Stimulated activated CD8-positive, alpha-beta memory T cell treated with anti-CD3 and anti-CD28 coated beads, Interleukin-4, amount 100 ng/mL, for 48 hours (primary cell): ENCODE results near the gene TUT1.

Experiments used
- DNase-seq: peaks from one replicate; pipeline ENCODE4 v3.0.0-alpha.2; 2020

Gene TUT1

GRCh38 chr11:62539238-62539925, 51.9 kb downstream of the TUT1 start:
- peak; percentile 77 for DNase-seq

- no peak for DNase-seq
Measured at GRCh38 chr11:62538470-62539237, 52.7 kb downstream of the TUT1 start.

- DNase-seq = no peak
Measured at GRCh38 chr11:62536301-62536957, 54.9 kb downstream of the TUT1 start.

GRCh38 chr11:62535802-62536201, 55.5 kb downstream of the TUT1 start:
- no peak for DNase-seq

GRCh38 chr11:62534779-62535545, 56.4 kb downstream of the TUT1 start:
- DNase-seq = no peak

- no peak for DNase-seq
Measured at GRCh38 chr11:62532096-62532495, 59.2 kb downstream of the TUT1 start.
